Natural killer cell (primary cell): ENCODE data around the gene KRT31. TPM values are rescaled to one million over a fixed set of nuclear protein-coding genes. Genes with fewer than 3 reads are reported as not detected.
"Not testable (repeated sequence)": the region's sequence is repeated elsewhere in the genome, so short reads cannot be mapped to it uniquely, and the experiment has no call there.

Experiments
- ATAC-seq, 3 donors: fragments of 150-1000 bp in 2 of 3; fragments of 200-7000 bp in 1 of 3; cut with Tn5 transposase; 1 replicate in 1 of 3; 2 replicates in 2 of 3; pipeline ENCODE4 v1.10.0; 2021; ENCODE audit warnings: mild to moderate bottlenecking in 2 of 3, moderate library complexity in 2 of 3
- DNase-seq, 2 donors: peaks; one replicate each; pipeline versions ENCODE4 v3.0.0 to v3.0.0-alpha.2; 2013 to 2021; ENCODE audit warnings: mixed read lengths in 1 of 2
- H3K27ac ChIP-seq: one replicate; pipeline ENCODE4 v1.5.1; 2013; ENCODE audit warnings: mild to moderate bottlenecking, low read length
- H3K27me3 ChIP-seq: one replicate; pipeline ENCODE4 v1.6.1; 2013; ENCODE audit warnings: low read length; ENCODE audit not compliant: control insufficient read depth, insufficient read depth
- H3K36me3 ChIP-seq: one replicate; pipeline ENCODE4 v1.6.1; 2013; ENCODE audit warnings: low read length; ENCODE audit not compliant: control insufficient read depth, insufficient read depth
- H3K4me1 ChIP-seq: one replicate; pipeline ENCODE4 v1.6.1; 2013; ENCODE audit warnings: low read length; ENCODE audit not compliant: control insufficient read depth, insufficient read depth
- H3K4me3 ChIP-seq: one replicate; pipeline ENCODE4 v1.5.1; 2013; ENCODE audit warnings: low read length
- H3K9me3 ChIP-seq: one replicate; pipeline ENCODE4 v1.6.1; 2013; ENCODE audit warnings: low read length; ENCODE audit not compliant: control insufficient read depth, insufficient read depth
- H3K27ac Mint-ChIP-seq, 2 donors: one replicate each; pipeline ENCODE4 v1.8.0; 2022; ENCODE audit warnings: mild to moderate bottlenecking in 2 of 2, mixed read lengths in 2 of 2, moderate library complexity in 1 of 2
- H3K27me3 Mint-ChIP-seq, 2 donors: one replicate each; pipeline ENCODE4 v1.8.0; 2022; ENCODE audit warnings: low read depth in 2 of 2, mixed read lengths in 2 of 2
- H3K36me3 Mint-ChIP-seq: one replicate; pipeline ENCODE4 v1.8.0; 2022; ENCODE audit warnings: mixed read lengths
- H3K4me1 Mint-ChIP-seq, 2 donors: one replicate each; pipeline ENCODE4 v1.8.0; 2022; ENCODE audit warnings: mixed read lengths in 2 of 2
- H3K4me3 Mint-ChIP-seq: one replicate; pipeline ENCODE4 v1.8.0; 2022; ENCODE audit warnings: mild to moderate bottlenecking, moderate library complexity, mixed read lengths
- H3K9me3 Mint-ChIP-seq, 2 donors: one replicate each; pipeline ENCODE4 v1.8.0; 2022; ENCODE audit warnings: mixed read lengths in 2 of 2
- WGBS: methylation state at CpG from one replicate; pipeline ENCODE4 v1.1.7; 2013; ENCODE audit warnings: missing lambda C conversion rate; ENCODE audit not compliant: insufficient coverage; 5-methylcytosine and 5-hydroxymethylcytosine counted together
- intact Hi-C: fragments of 100-400 bp; cut with micrococcal nuclease; formaldehyde crosslinking; loops from one replicate; pipeline ENCODE4 v1.14.2; 2022
- total RNA-seq, 4 donors: library from RNA; stranded (reverse); fragments of 120-200 nt in 1 of 4; gene quantifications; one replicate each; pipeline versions ENCODE4 v1.2.3 to v1.2.4, GENCODE V29; 2013 to 2022
- TF ChIP-seq, protein P1 (sequence below): fragments of 200-600 bp; IDR thresholded peaks from one replicate; pipeline ENCODE4 v1.8.0; 2022; ENCODE audit warnings: antibody characterized with exemption

The KRT31 gene
- total RNA-seq, 3 donors from 2014 or later (not counting 1 experiment from before 2014, with no cell fraction given) = not detected

GRCh38 chr17:41352597-41353366 is 44.6 kb downstream of the KRT31 start:
- DNase-seq (no peak), ATAC-seq (no peak)
- Mint-ChIP-seq H3K9me3 (no peaks in the 10 kb centered on the region), H3K4me3 (no peak overlapping the region), H3K27ac (no peak overlapping the region), H3K4me1 (no peaks in the 10 kb centered on the region), H3K27me3 (peaks cover 7 to 41% of the 10 kb centered on the region in 2 donors), H3K36me3 (no peaks in the 10 kb centered on the region)
- H3K4me3 ChIP-seq = no peak overlapping the region
- H3K27ac ChIP-seq = no peak overlapping the region
- intact Hi-C loops = no loop called here
- no peaks in the 10 kb centered on the region for H3K9me3 ChIP-seq
- no peaks in the 10 kb centered on the region for H3K27me3 ChIP-seq
- TF ChIP-seq, protein P1, sequence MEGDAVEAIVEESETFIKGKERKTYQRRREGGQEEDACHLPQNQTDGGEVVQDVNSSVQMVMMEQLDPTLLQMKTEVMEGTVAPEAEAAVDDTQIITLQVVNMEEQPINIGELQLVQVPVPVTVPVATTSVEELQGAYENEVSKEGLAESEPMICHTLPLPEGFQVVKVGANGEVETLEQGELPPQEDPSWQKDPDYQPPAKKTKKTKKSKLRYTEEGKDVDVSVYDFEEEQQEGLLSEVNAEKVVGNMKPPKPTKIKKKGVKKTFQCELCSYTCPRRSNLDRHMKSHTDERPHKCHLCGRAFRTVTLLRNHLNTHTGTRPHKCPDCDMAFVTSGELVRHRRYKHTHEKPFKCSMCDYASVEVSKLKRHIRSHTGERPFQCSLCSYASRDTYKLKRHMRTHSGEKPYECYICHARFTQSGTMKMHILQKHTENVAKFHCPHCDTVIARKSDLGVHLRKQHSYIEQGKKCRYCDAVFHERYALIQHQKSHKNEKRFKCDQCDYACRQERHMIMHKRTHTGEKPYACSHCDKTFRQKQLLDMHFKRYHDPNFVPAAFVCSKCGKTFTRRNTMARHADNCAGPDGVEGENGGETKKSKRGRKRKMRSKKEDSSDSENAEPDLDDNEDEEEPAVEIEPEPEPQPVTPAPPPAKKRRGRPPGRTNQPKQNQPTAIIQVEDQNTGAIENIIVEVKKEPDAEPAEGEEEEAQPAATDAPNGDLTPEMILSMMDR = no peak
- peaks cover 6% of the 10 kb centered on the region for H3K4me1 ChIP-seq
- 90% methylated on average over 5 of the region's 7 CpGs for WGBS
- H3K36me3 ChIP-seq = no peaks in the 10 kb centered on the region

DNA sequence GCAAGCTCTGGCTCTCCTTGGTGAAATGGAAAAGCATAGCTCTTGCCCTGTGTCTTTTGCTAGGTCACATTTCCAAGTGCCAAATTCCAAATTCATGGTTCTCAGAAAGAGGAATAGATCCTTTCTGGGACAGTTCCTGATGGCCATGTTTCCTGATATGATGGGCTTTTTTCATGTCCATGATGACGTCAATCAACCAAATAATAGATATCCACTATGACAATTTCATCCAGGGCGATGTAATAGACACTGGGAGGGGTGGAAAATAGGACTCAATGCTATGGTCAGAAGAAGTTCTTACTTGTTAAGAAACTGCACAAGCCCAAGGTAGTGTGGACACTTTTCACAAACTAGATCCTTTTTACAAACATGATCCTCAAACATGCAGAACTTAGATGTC is 46.2 kb downstream of the KRT31 start:
- Mint-ChIP-seq H3K27ac (no peak overlapping the region), H3K36me3 (no peaks in the 10 kb centered on the region), H3K4me1 (no peaks in the 10 kb centered on the region), H3K27me3 (peaks cover 7 to 25% of the 10 kb centered on the region in 2 donors), H3K9me3 (no peaks in the 10 kb centered on the region), H3K4me3 (no peak overlapping the region)
- intact Hi-C loops = no loop called here
- ATAC-seq = no peak
- DNase-seq = no peak
- H3K27me3 ChIP-seq = no peaks in the 10 kb centered on the region
- H3K4me1 ChIP-seq = peaks cover 6% of the 10 kb centered on the region
- TF ChIP-seq, protein P1 = no peak
- no peaks in the 10 kb centered on the region for H3K9me3 ChIP-seq
- H3K27ac ChIP-seq = no peak overlapping the region
- no peaks in the 10 kb centered on the region for H3K36me3 ChIP-seq
- H3K4me3 ChIP-seq = no peak overlapping the region
- WGBS = no CpG with 5 or more reads among the region's 2 CpGs

- DNase-seq, H3K27ac Mint-ChIP-seq, H3K4me1 Mint-ChIP-seq, H3K9me3 Mint-ChIP-seq, H3K27me3 ChIP-seq, H3K4me1 ChIP-seq, intact Hi-C loops, H3K9me3 ChIP-seq, H3K36me3 Mint-ChIP-seq, H3K36me3 ChIP-seq, H3K4me3 Mint-ChIP-seq, ATAC-seq, H3K27ac ChIP-seq, H3K4me3 ChIP-seq: not testable (repeated sequence)
- 92% methylated on average over 16 of the region's 16 CpGs for WGBS
- H3K27me3 Mint-ChIP-seq = peaks cover 7 to 21% of the 10 kb centered on the region in 2 donors
Measured at GRCh38 chr17:41350381-41350878, 47.0 kb downstream of the KRT31 start, which contains the start of gene KRT33A. Gene KRT33A (minus strand): TSS chr17:41350828. CDS start chr17:41350767, 61 bp downstream.

- no peaks in the 10 kb centered on the region for H3K27me3 ChIP-seq
- H3K36me3 ChIP-seq = no peaks in the 10 kb centered on the region
- no peaks in the 10 kb centered on the region for H3K9me3 ChIP-seq
- Mint-ChIP-seq H3K27ac (no peak overlapping the region), H3K4me1 (peaks cover 0 to 3% of the 10 kb centered on the region in 2 donors), H3K9me3 (peaks cover 0 to 3% of the 10 kb centered on the region in 2 donors), H3K36me3 (peaks cover 4% of the 10 kb centered on the region), H3K4me3 (no peak overlapping the region), H3K27me3 (peaks cover 10 to 17% of the 10 kb centered on the region in 2 donors)
- ATAC-seq (no peak), DNase-seq (no peak)
- no peak overlapping the region for H3K4me3 ChIP-seq
- TF ChIP-seq, protein P1 = no peak
- no peak overlapping the region for H3K27ac ChIP-seq
- intact Hi-C loops = no loop called here
- peaks cover 6% of the 10 kb centered on the region for H3K4me1 ChIP-seq
- 93% methylated on average over 7 of the region's 7 CpGs for WGBS
Measured at GRCh38 chr17:41347869-41348760, 49.3 kb downstream of the KRT31 start.

DNA sequence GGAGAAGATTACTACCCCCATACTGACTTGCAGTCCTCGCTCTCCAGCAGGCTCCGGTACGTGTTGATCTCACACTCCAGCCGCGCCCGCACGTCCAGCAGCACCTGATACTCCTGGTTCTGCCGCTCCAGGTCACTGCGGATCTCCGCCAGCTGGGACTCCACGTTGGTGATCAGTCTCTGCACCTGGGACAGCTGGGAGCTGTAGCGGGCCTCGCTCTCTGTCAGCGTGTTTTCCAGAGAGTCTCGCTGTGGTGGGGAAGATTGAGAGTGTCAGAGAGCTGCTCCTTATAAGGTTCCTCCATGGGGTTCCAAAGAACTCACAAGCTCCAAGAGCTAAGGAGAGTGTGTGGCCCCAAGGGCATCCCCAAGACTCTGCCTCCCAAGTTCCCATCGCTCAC is 51.0 kb downstream of the KRT31 start:
- DNase-seq, intact Hi-C loops, H3K27ac Mint-ChIP-seq, H3K4me1 Mint-ChIP-seq, H3K4me3 Mint-ChIP-seq, H3K27me3 Mint-ChIP-seq, H3K4me3 ChIP-seq, H3K27ac ChIP-seq, H3K9me3 ChIP-seq, ATAC-seq, H3K36me3 ChIP-seq, H3K27me3 ChIP-seq, H3K9me3 Mint-ChIP-seq: not testable (repeated sequence)
- 97% methylated on average over 16 of the region's 16 CpGs for WGBS
- peaks cover 12% of the 10 kb centered on the region for H3K36me3 Mint-ChIP-seq
- peaks cover 11% of the 10 kb centered on the region for H3K4me1 ChIP-seq
